GM18861 (cell line): ENCODE measurements around the gene TRIM64C.
"Not testable (repeated sequence)": the region's sequence is repeated elsewhere in the genome, so short reads cannot be mapped to it uniquely, and the experiment has no call there.

Experiments
- ATAC-seq: cut with Tn5 transposase; IDR thresholded peaks from one replicate; pipeline ENCODE4 v1.9.1; 2021; ENCODE audit not compliant: unreplicated experiment

TRIM64C gene

GRCh38 chr11:49059012-49059411 is at the start of gene TRIM64C:
Gene TRIM64C, minus strand, starts transcription at chr11:49059112. Its CDS starts 0 bp downstream, at chr11:49059112.
- not testable (repeated sequence) for ATAC-seq

GRCh38 chr11:49102356-49102755 is 43.4 kb upstream of the TRIM64C start:
- not testable (repeated sequence) for ATAC-seq

- ATAC-seq, result not testable (repeated sequence)
Measured at GRCh38 chr11:49069897-49070296, 11.0 kb upstream of the TRIM64C start.

DNA sequence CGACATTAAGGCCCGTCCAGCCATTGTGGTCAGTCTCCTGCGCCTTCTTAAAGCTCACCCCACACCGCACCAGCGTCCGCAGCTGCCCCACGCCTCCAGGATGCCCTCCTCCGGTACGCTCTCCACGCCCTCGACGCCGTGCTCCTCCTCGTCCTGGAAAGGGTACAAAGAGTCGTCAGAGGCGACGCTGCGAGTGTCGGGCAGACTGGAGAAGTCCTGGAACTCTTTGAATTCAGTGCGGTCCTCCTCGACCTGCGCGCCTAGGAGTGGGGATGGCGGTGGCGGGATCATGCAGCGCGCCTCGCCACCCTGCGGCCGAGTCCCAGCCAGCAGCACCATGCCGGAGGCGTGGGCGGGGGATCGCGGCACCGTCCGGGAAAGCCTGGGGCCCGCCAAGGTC is 9.1 kb downstream of the TRIM64C start:
- not testable (repeated sequence) for ATAC-seq

- not testable (repeated sequence) for ATAC-seq
Measured at GRCh38 chr11:49048229-49048628, 10.7 kb downstream of the TRIM64C start.

GRCh38 chr11:49028523-49028922 is 30.4 kb downstream of the TRIM64C start, which contains the start of gene TRIM49B:
Gene TRIM49B, plus strand, starts transcription at chr11:49028823. Its CDS starts 2,777 bp downstream, at chr11:49031600.
- ATAC-seq, result not testable (repeated sequence)
